ENCODE data around the gene MRFAP1L1. TPM values are rescaled to one million over a fixed set of nuclear protein-coding genes. Genes with fewer than 3 reads are reported as not detected.

Gene MRFAP1L1
- total RNA-seq, 1 donor from 2014 or later = 68.8 TPM

- peaks cover 8% of the 10 kb centered on the region for H3K4me1 Mint-ChIP-seq
- H3K27ac Mint-ChIP-seq = no peak overlapping the region
- no peak for TF ChIP-seq CTCF (IDR thresholded peaks at IDR 0.05; ENCODE audit: unreplicated experiment)
- no peaks in the 10 kb centered on the region for H3K27me3 Mint-ChIP-seq (ENCODE audit: low read depth)
- DNase-seq (ENCODE audit: low spot score in 2 of 2, unreplicated experiment in 2 of 2) = no peak
- H3K4me3 Mint-ChIP-seq = no peak overlapping the region
- no peaks in the 10 kb centered on the region for H3K36me3 Mint-ChIP-seq
- peaks cover 11% of the 10 kb centered on the region for H3K9me3 Mint-ChIP-seq
These were observed 32.8 kb upstream of the MRFAP1L1 start for GRCh38 chr4:6742507-6742906.

- no peak for TF ChIP-seq CTCF (IDR thresholded peaks at IDR 0.05; ENCODE audit: unreplicated experiment)
- no peaks in the 10 kb centered on the region for H3K27me3 Mint-ChIP-seq (ENCODE audit: low read depth)
- H3K4me1 Mint-ChIP-seq = no peaks in the 10 kb centered on the region
- H3K27ac Mint-ChIP-seq = no peak overlapping the region
- H3K36me3 Mint-ChIP-seq = no peaks in the 10 kb centered on the region
- H3K4me3 Mint-ChIP-seq = no peak overlapping the region
- no peak for DNase-seq (ENCODE audit: low spot score in 2 of 2, unreplicated experiment in 2 of 2)
- peaks cover 11% of the 10 kb centered on the region for H3K9me3 Mint-ChIP-seq
These were observed 30.7 kb upstream of the MRFAP1L1 start for GRCh38 chr4:6740347-6740746.

- H3K27me3 Mint-ChIP-seq (ENCODE audit: low read depth) = no peaks in the 10 kb centered on the region
- no peaks in the 10 kb centered on the region for H3K36me3 Mint-ChIP-seq
- TF ChIP-seq CTCF (IDR thresholded peaks at IDR 0.05; ENCODE audit: unreplicated experiment) = no peak
- no peak for DNase-seq (ENCODE audit: low spot score in 2 of 2, unreplicated experiment in 2 of 2)
- H3K4me3 Mint-ChIP-seq = no peak overlapping the region
- peaks cover 11% of the 10 kb centered on the region for H3K9me3 Mint-ChIP-seq
- no peaks in the 10 kb centered on the region for H3K4me1 Mint-ChIP-seq
- no peak overlapping the region for H3K27ac Mint-ChIP-seq
These were observed 30.3 kb upstream of the MRFAP1L1 start for GRCh38 chr4:6739920-6740319.

GRCh38 chr4:6734165-6734786, 24.6 kb upstream of the MRFAP1L1 start:
- H3K36me3 Mint-ChIP-seq = no peaks in the 10 kb centered on the region
- no peaks in the 10 kb centered on the region for H3K27me3 Mint-ChIP-seq (ENCODE audit: low read depth)
- no peak for TF ChIP-seq CTCF (IDR thresholded peaks at IDR 0.05; ENCODE audit: unreplicated experiment)
- H3K27ac Mint-ChIP-seq = no peak overlapping the region
- no peak for DNase-seq (ENCODE audit: low spot score in 2 of 2, unreplicated experiment in 2 of 2)
- H3K4me3 Mint-ChIP-seq = no peak overlapping the region
- peaks cover 2% of the 10 kb centered on the region for H3K4me1 Mint-ChIP-seq
- H3K9me3 Mint-ChIP-seq = peaks cover 2% of the 10 kb centered on the region

- DNase-seq (ENCODE audit: low spot score in 2 of 2, unreplicated experiment in 2 of 2) = no peak
- H3K27ac Mint-ChIP-seq = no peak overlapping the region
- H3K4me3 Mint-ChIP-seq = no peak overlapping the region
- no peak for TF ChIP-seq CTCF (IDR thresholded peaks at IDR 0.05; ENCODE audit: unreplicated experiment)
- H3K9me3 Mint-ChIP-seq = no peaks in the 10 kb centered on the region
- no peaks in the 10 kb centered on the region for H3K27me3 Mint-ChIP-seq (ENCODE audit: low read depth)
- no peaks in the 10 kb centered on the region for H3K36me3 Mint-ChIP-seq
- peaks cover 2% of the 10 kb centered on the region for H3K4me1 Mint-ChIP-seq
These were observed 23.9 kb upstream of the MRFAP1L1 start for GRCh38 chr4:6733358-6734164.

Measured in mesothelial cell of epicardium (in vitro differentiated cells).